Lung (tissue), 12 donors: ENCODE results near the gene NRXN2. TPM values are rescaled to one million over a fixed set of nuclear protein-coding genes. Genes with fewer than 3 reads are reported as not detected.
A peak's percentile ranks its signal among the peaks of the same experiment; 100 is the strongest.

Experiments
- ATAC-seq: fragments of 200-7000 bp; cut with Tn5 transposase; one replicate; pipeline ENCODE4 v1.9.1; 2020; ENCODE audit warnings: moderate number of reproducible peaks; ENCODE audit not compliant: insufficient read depth, low FRiP score
- DNase-seq, 3 donors: peaks; one replicate each; pipeline ENCODE4 v3.0.0-alpha.2; 2013 to 2017
- H3K27ac ChIP-seq, 2 donors: one replicate each; pipeline ENCODE4 v1.5.1; 2013; ENCODE audit warnings: mild to moderate bottlenecking in 2 of 2, moderate library complexity in 2 of 2, control low read depth in 1 of 2, inconsistent platforms in 1 of 2, low read depth in 1 of 2, low read length in 1 of 2
- H3K27me3 ChIP-seq, 3 donors: one replicate each; pipeline ENCODE4 v1.5.1; 2013; ENCODE audit warnings: low read length in 2 of 3; ENCODE audit not compliant: control insufficient read depth in 3 of 3, insufficient read depth in 3 of 3
- H3K36me3 ChIP-seq, 4 donors: one replicate each; pipeline ENCODE4 v1.5.1; 2013; ENCODE audit warnings: low read length in 4 of 4, mild to moderate bottlenecking in 1 of 4, moderate library complexity in 1 of 4; ENCODE audit not compliant: control insufficient read depth in 4 of 4, insufficient read depth in 4 of 4
- H3K4me1 ChIP-seq, 5 donors: one replicate each; pipeline ENCODE4 v1.5.1; 2013; ENCODE audit warnings: low read length in 5 of 5, mild to moderate bottlenecking in 2 of 5, moderate library complexity in 1 of 5; ENCODE audit not compliant: control insufficient read depth in 5 of 5, insufficient read depth in 5 of 5
- H3K4me3 ChIP-seq: one replicate; pipeline ENCODE4 v1.5.1; 2013; ENCODE audit warnings: mild to moderate bottlenecking, control low read depth, moderate library complexity
- H3K9ac ChIP-seq, 2 donors: one replicate each; pipeline ENCODE4 v1.5.1; 2013; ENCODE audit warnings: low read length in 2 of 2, control low read depth in 1 of 2; ENCODE audit not compliant: insufficient read depth in 1 of 2
- H3K9me3 ChIP-seq, 4 donors: one replicate each; pipeline ENCODE4 v1.5.1; 2013; ENCODE audit warnings: low read length in 3 of 4, mild to moderate bottlenecking in 1 of 4, moderate library complexity in 1 of 4; ENCODE audit not compliant: control insufficient read depth in 4 of 4, insufficient read depth in 3 of 4
- WGBS, 2 donors: extraction: QIAGEN DNeasy Blood & Tissue Kit; methylation state at CpG; one replicate each; pipeline ENCODE4 v1.1.7; 2013; 5-methylcytosine and 5-hydroxymethylcytosine counted together
- polyA plus RNA-seq, 2 donors: library from polyadenylated mRNA; stranded (reverse); fragments of 200-250 nt; gene quantifications; one replicate each; pipeline ENCODE4 v1.2.1, GENCODE V29; 2013
- total RNA-seq, 2 donors: library from RNA; depleted of rRNA in 1 of 2; stranded (reverse); fragments of >200 nt in 1 of 2; gene quantifications; one replicate each; pipeline ENCODE4 v1.2.1, GENCODE V29; 2014 to 2021
- TF ChIP-seq, protein P1 (sequence below): IDR thresholded peaks from 2 replicates; pipeline ENCODE4 v1.5.1; 2012; ENCODE audit warnings: mild to moderate bottlenecking; ENCODE audit errors: control extremely low read depth, extremely low read depth
- donor health status: control.
- donor health status: control.
- donor health status: Bipolar disorder and iron deficiency.
- donor health status: healthy.
- donor health status: DM: yes; HTN: yes; CAD: no.

Gene NRXN2
- total and polyA plus RNA-seq, 4 donors: 0.39 to 6.6 (median 1.1) TPM

DNA sequence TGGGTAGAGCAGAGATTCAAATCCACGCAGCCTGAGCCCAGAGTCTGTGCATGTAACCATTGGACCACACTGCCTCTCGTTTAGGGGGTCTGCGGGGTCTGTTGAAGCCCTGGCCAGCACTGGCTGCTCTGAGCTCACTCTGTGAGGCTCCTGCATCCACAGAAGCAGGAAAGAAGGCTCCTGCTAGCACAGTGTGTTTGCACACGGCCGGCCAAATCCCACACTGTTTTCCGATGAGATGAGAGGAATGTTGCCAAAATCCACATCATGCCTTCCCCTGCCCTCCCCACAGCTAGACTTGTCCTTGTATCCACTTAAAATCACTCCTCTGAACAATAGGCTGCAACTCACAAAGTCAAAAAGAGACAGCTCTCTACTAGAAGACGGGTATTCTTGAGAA lies 142.6 kb downstream of the NRXN2 start:
- no peaks in the 10 kb centered on the region for H3K9me3 ChIP-seq
- no peak overlapping the region for H3K9ac ChIP-seq
- peak in 1 of 3 donors; percentile 21 for DNase-seq
- 63 to 76% methylated on average over 7 of the region's 7 CpGs for WGBS, 2 donors
- no peak overlapping the region for H3K27ac ChIP-seq
- H3K4me3 ChIP-seq: no peak overlapping the region
- no peaks in the 10 kb centered on the region for H3K36me3 ChIP-seq
- TF ChIP-seq, protein P1, sequence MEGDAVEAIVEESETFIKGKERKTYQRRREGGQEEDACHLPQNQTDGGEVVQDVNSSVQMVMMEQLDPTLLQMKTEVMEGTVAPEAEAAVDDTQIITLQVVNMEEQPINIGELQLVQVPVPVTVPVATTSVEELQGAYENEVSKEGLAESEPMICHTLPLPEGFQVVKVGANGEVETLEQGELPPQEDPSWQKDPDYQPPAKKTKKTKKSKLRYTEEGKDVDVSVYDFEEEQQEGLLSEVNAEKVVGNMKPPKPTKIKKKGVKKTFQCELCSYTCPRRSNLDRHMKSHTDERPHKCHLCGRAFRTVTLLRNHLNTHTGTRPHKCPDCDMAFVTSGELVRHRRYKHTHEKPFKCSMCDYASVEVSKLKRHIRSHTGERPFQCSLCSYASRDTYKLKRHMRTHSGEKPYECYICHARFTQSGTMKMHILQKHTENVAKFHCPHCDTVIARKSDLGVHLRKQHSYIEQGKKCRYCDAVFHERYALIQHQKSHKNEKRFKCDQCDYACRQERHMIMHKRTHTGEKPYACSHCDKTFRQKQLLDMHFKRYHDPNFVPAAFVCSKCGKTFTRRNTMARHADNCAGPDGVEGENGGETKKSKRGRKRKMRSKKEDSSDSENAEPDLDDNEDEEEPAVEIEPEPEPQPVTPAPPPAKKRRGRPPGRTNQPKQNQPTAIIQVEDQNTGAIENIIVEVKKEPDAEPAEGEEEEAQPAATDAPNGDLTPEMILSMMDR: no peak
- no peaks in the 10 kb centered on the region for H3K4me1 ChIP-seq
- ATAC-seq: no peak
- peaks cover 0 to 7% (median 0%) of the 10 kb centered on the region in 3 donors for H3K27me3 ChIP-seq

DNA sequence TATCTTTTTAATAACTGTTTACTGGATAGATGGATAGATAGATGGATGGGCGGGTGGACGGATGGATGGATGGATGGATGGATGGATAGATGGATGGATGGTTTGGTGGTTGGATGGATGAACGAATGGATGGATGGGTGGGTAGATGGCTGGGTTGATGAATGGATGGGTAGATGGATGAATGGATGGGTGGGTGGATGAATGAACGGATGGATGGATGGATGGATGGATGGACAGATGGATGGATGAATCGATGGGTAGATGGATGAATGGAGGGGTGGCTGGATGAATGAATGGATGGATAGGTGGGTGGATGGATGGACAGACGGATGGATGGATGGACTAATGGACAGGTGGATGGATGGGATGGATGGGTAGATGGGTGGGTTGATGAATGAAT lies 145.8 kb downstream of the NRXN2 start:
- TF ChIP-seq, protein P1: no peak
- ATAC-seq (no peak), DNase-seq (no peak)
- WGBS, 2 donors: 90 to 93% methylated on average over 6 of the region's 6 CpGs
- Histone ChIP-seq H3K4me3 (no peak overlapping the region), H3K36me3 (no peaks in the 10 kb centered on the region), H3K27ac (no peak overlapping the region), H3K9ac (no peak overlapping the region), H3K4me1 (no peaks in the 10 kb centered on the region), H3K27me3 (peaks cover 0 to 8% (median 0%) of the 10 kb centered on the region in 3 donors), H3K9me3 (no peaks in the 10 kb centered on the region)

DNA sequence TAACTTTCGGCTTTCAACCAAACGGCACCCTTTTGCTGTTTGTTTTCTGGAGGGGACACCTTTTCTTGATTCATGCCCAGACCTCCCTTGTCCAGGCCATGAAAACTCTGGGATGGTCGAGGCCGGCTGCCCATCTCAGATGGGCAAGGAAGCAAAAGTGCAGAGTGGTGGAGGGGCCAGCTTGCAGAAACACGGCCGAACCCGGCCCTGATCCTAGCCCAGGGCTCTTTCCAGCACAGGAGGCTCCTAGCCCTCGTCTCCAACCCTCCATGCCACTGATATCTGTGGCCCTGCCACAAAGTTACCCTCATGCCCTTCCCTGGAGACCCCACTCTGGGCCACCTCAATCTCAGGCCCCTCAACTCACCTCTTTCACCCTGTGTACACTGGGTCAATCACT lies 150.9 kb downstream of the NRXN2 start:
- Histone ChIP-seq H3K27me3 (peaks cover 0 to 5% (median 0%) of the 10 kb centered on the region in 3 donors), H3K4me3 (no peak overlapping the region), H3K9me3 (no peaks in the 10 kb centered on the region), H3K27ac (no peak overlapping the region), H3K4me1 (peaks cover 0 to 3% (median 0%) of the 10 kb centered on the region in 5 donors), H3K36me3 (no peaks in the 10 kb centered on the region), H3K9ac (no peak overlapping the region)
- ATAC-seq: no peak
- WGBS, 2 donors: 82 to 90% methylated on average over 8 of the region's 8 CpGs
- TF ChIP-seq, protein P1: no peak
- no peak for DNase-seq
